ENCODE measurements around the gene SEPTIN2.

Gene SEPTIN2

DNA sequence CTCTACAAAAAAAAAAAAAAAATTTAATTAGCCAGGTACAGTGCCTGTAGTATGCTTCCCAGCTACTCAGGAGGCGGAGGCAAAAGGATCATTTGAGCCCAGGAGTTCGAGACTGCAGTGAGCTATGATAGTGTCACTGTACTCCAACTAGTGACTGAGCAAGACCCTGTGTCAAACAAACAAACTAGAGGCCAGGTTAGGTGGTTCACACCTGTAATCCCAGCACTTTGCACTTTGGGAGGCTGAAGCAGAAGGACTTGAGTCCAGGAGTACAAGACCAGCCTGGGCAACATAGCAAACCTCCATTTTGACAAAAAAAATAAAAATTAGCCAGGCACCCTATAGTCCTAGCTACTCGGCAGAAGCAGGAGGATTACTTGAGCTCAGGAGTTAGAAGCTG lies 13.6 kb upstream of the SEPTIN2 start:
- H3K4me3 Mint-ChIP-seq = no peak overlapping the region
- H3K27me3 Mint-ChIP-seq = no peaks in the 10 kb centered on the region
- DNase-seq (no peak), ATAC-seq (no peak)
- H3K4me1 Mint-ChIP-seq = peaks cover 72% of the 10 kb centered on the region
- no peaks in the 10 kb centered on the region for H3K9me3 Mint-ChIP-seq
- no peak overlapping the region for H3K27ac Mint-ChIP-seq

- no peak for ATAC-seq
- Mint-ChIP-seq H3K4me1 (peaks cover 70% of the 10 kb centered on the region), H3K27ac (no peak overlapping the region), H3K27me3 (no peaks in the 10 kb centered on the region), H3K9me3 (no peaks in the 10 kb centered on the region), H3K4me3 (no peak overlapping the region)
- no peak for DNase-seq
Observed at GRCh38 chr2:241302759-241303651, 12.7 kb upstream of the SEPTIN2 start.

DNA sequence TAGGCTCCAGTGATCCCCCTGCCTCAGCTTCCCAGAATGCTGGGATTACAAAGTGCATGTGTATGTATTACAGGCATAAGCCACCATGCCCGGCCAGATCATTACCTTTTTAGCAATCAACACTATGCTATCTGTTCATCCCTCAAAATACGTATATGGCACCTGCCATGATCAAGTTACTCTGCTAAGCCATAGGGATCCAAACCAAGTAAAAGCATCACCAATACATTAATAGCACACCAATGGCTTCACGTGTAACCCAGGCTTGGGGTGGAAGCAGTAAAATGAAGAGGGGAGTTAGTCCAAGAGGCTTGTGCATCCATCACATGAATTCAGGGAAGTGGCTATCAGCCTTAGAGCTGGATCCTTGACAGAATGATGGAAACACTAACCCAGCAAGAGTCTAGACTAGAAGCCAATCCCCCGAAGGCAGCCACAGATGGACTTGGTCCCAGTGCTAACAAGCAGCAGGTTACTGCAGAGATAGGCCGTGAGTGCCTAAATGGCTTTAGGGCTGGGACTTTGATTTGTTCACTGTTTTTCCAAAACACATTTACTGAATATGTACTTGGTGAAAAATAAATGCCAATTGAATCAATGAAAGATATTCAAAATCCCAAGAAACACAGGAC lies 11.6 kb upstream of the SEPTIN2 start:
- DNase-seq = no peak
- H3K27ac Mint-ChIP-seq = no peak overlapping the region
- H3K27me3 Mint-ChIP-seq = no peaks in the 10 kb centered on the region
- no peak overlapping the region for H3K4me3 Mint-ChIP-seq
- H3K9me3 Mint-ChIP-seq = no peaks in the 10 kb centered on the region
- peaks cover 70% of the 10 kb centered on the region for H3K4me1 Mint-ChIP-seq
- no peak for ATAC-seq

DNA sequence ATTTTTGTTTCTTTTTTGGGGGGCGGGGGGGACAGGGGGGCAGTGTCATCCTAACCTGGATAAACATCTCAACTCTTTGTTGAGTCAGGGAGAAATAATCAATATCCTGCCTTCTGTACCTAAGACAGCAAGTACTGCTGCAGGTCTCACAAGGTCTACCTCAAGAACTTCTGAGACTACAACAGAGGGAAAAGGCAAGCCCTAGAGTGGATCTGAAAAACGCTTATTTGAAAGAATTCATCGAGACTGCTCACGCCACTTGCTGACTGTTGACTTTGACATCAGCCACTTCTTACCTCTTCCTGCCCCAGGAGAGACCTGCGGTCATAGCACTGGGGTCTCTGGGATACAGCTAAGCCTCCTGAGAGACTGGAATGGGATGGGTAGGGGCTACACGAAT lies 8.7 kb upstream of the SEPTIN2 start:
- DNase-seq (no peak), ATAC-seq (no peak)
- H3K4me1 Mint-ChIP-seq = peaks cover 81% of the 10 kb centered on the region
- H3K9me3 Mint-ChIP-seq = no peaks in the 10 kb centered on the region
- no peak overlapping the region for H3K27ac Mint-ChIP-seq
- H3K4me3 Mint-ChIP-seq = no peak overlapping the region
- no peaks in the 10 kb centered on the region for H3K27me3 Mint-ChIP-seq

DNA sequence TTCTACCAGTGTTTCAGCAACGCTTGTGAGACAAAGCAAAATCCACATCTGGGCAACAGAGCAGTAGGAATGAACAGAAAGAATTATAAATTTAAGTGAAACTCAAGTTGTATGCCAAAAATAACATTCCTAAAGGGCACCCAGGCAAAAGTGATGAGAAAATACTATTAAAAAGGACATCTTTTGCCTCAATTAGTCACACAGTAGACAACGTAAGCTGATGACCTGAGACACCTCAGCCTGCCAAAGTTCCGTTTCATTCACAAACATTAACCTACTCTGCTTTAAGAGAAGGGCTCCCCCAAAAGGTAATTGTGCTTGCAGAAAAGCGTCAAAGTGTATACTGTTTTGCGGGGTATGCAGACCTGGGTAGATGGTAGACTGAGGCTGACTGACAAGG lies 7.5 kb upstream of the SEPTIN2 start:
- H3K4me1 Mint-ChIP-seq = peaks cover 80% of the 10 kb centered on the region
- no peak for ATAC-seq
- H3K27me3 Mint-ChIP-seq = no peaks in the 10 kb centered on the region
- no peak overlapping the region for H3K27ac Mint-ChIP-seq
- no peak for DNase-seq
- no peaks in the 10 kb centered on the region for H3K9me3 Mint-ChIP-seq
- no peak overlapping the region for H3K4me3 Mint-ChIP-seq

DNA sequence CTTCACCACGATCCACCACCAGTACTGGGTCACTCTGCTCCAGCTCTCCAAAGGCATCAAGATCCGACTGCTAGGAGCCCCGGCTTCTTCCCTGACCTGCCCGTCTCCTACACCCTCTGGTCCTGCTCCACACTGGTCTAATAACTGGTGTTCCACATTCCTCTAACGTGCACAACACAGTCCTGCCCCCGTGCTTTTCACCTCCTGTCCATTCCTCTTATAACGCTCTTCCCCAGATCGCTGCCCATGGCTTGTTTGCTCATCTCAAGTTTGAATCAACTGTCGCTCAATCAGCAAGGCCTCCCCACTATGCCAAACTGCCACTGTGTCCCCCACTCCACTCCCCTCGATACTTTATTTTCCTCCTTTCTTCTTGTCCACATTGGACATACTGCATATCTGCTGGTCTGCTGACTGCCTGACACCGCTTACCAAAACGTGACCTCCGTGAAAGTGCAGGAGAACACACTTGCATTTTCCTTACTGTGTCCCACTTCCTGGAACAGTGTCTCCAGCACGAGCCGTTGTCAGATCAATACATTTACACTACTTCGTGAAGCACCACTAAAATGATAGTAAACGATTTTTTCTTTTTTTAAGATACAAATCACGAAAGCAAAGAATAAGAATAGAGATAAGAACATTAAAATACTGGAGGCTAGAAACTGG lies 6.8 kb upstream of the SEPTIN2 start:
- Mint-ChIP-seq H3K27me3 (no peaks in the 10 kb centered on the region), H3K27ac (peak overlapping the region; percentile 45 to 49), H3K4me1 (peaks cover 80% of the 10 kb centered on the region), H3K4me3 (peak overlapping the region; percentile 20 to 41), H3K9me3 (no peaks in the 10 kb centered on the region)
- ATAC-seq = no peak
- no peak for DNase-seq

DNA sequence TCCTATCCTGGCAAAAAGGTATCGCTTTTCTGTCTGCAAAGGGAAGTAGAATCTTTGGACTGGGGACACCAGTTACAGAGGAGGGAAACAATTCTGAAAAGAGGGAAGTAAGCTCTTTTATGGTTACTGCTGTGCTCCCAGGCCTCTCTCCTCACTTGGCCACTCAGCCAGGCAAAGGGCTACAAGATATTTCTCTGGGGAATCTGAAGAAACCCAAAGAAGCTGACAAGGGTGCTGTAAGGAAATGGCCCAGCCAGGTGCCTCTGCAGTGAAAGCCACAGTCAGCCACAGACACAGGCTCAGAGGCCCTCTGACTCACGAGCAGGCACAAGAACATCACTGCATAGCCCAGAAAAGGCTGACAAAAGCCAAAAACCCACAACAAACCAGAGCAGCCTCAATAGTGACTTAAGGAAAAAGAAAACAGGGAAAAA lies 6.0 kb upstream of the SEPTIN2 start:
- Mint-ChIP-seq H3K27me3 (no peaks in the 10 kb centered on the region), H3K27ac (peak overlapping the region; percentile 68 to 74), H3K9me3 (no peaks in the 10 kb centered on the region), H3K4me1 (peaks cover 73% of the 10 kb centered on the region), H3K4me3 (peak overlapping the region; percentile 76 to 80)
- ATAC-seq (peak; percentile 96), DNase-seq (peak; percentile 56 to 66)

- peaks cover 60% of the 10 kb centered on the region for H3K4me1 Mint-ChIP-seq
- peak overlapping the region; percentile 4 to 37 for H3K4me3 Mint-ChIP-seq
- no peak for ATAC-seq
- H3K9me3 Mint-ChIP-seq = no peaks in the 10 kb centered on the region
- peak overlapping the region in 1 of 2 donors; percentile 42 for H3K27ac Mint-ChIP-seq
- DNase-seq = no peak
- H3K27me3 Mint-ChIP-seq = no peaks in the 10 kb centered on the region
Observed at GRCh38 chr2:241310917-241311566, 4.7 kb upstream of the SEPTIN2 start.

DNA sequence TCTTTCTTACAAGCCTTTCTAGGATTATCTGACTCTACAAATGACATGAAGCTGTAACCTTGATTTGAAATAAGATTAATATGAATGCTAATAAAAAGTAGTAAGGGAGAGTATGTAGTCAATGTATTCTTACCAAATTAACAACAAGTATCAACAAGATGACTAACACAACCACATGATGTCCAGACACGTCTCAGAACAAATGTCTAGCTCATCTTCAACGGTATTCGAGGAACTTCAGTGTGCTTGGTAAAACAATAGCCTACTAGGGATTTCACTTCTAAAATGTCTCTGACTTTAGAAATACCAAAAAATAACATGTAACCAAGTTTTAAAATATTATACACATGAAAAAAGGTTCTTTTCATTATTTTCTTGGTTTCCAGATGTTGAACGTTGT lies 3.6 kb upstream of the SEPTIN2 start:
- Mint-ChIP-seq H3K9me3 (no peaks in the 10 kb centered on the region), H3K4me3 (peak overlapping the region in 1 of 2 donors; percentile 19), H3K27ac (no peak overlapping the region), H3K27me3 (no peaks in the 10 kb centered on the region), H3K4me1 (peaks cover 63% of the 10 kb centered on the region)
- DNase-seq = no peak
- no peak for ATAC-seq

GRCh38 chr2:241313543-241314095 lies 2.1 kb upstream of the SEPTIN2 start:
- H3K4me3 Mint-ChIP-seq = peak overlapping the region; percentile 98 to 99
- H3K27me3 Mint-ChIP-seq = no peaks in the 10 kb centered on the region
- DNase-seq = no peak
- H3K4me1 Mint-ChIP-seq = peaks cover 70% of the 10 kb centered on the region
- H3K27ac Mint-ChIP-seq = peak overlapping the region in 1 of 2 donors; percentile 44
- H3K9me3 Mint-ChIP-seq = no peaks in the 10 kb centered on the region
- no peak for ATAC-seq

DNA sequence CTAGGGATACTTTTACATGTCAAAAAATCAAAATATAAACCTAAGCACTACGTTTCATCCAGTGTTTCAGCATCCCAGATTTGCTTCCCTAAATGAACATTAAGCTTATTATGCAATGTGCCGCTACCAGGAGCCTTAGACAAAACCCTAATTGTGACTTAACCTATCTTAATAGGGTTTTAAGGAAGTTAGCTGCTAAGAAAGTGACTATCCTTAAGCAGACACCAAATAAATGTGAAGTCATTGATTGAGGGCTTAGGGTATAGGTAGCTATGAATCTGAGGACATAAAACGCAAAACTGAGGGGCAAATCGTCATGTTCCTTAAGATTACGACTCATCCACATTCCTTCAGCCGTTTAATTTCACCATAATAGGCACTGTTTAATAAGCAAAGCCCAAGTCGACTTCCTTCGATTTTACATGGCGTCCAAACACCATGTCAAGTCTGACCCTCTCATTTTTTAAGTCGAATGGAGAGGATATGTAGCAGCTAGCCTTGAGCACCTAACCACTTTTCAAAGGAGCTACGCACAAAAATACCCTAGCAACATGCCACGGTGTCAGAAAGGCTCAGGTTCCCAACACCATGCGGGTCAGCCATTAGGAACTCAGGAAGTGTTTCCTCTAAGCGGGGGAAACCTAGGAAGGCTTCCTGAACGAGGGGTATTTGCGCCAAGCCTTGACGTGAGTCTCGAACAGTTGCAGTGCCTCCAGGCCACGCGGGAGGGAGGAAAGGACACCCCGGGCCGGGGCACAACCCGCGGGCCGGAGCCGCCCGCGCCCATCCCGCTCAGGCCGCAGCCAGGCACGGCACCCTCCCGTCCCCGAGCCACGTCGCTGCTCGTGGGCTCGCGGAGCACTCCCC lies 1.3 kb upstream of the SEPTIN2 start:
- H3K27me3 Mint-ChIP-seq = no peaks in the 10 kb centered on the region
- DNase-seq (no peak), ATAC-seq (no peak)
- H3K9me3 Mint-ChIP-seq = no peaks in the 10 kb centered on the region
- H3K27ac Mint-ChIP-seq = peak overlapping the region; percentile 93 to 100
- peak overlapping the region; percentile 98 to 99 for H3K4me3 Mint-ChIP-seq
- H3K4me1 Mint-ChIP-seq = peaks cover 70% of the 10 kb centered on the region

DNA sequence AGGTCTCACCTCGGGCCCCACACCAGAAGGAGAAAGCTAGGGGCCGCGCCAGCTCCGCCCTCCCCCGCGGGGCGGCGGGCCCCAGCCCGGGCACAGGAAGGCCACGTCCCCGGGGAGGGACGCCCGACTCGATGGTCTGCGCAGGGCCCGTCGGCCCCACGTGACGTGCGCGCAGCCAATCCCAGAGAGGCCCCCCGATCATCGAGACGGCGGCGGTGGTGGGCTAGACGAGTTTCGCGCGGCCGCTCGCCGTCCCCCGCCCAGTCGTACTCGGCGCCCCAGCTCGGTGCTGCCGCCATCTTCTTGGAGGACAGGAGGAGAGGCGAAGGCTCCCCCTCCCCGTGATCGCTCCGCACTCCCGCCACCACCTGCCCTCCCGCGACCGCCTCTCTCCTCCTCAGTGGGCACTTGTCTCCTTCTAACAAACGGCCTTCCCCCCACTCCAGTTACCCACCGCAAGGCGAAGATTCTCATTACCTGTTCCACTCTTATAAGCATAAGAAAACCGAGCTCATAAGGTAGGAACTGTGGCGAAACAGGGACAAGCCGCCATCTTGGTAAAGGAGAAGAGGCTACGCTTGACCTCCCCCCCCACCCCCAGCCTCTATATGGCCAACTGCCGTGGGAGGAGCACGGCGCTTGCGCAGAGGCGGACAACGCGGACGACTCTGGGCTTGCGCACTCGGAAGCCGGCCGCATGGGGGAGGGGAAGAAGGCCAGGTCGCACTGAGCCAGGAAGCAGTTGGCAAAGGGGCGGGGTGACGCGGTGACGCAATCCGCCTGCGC lies 439 bp upstream of the SEPTIN2 start, which contains the start of gene HDLBP:
Gene HDLBP (minus strand): TSS at position 580 of the 786 bp plus-strand sequence. CDS start 48,803 bp downstream, outside the sequence.
- Mint-ChIP-seq H3K4me1 (peaks cover 70% of the 10 kb centered on the region), H3K27ac (peak within 1 kb of the TSS; percentile 100), H3K9me3 (no peaks in the 10 kb centered on the region), H3K27me3 (no peaks in the 10 kb centered on the region), H3K4me3 (peak within 1 kb of the TSS; percentile 98 to 99)
- ATAC-seq (peak; percentile 85), DNase-seq (peak; percentile 100)

DNA sequence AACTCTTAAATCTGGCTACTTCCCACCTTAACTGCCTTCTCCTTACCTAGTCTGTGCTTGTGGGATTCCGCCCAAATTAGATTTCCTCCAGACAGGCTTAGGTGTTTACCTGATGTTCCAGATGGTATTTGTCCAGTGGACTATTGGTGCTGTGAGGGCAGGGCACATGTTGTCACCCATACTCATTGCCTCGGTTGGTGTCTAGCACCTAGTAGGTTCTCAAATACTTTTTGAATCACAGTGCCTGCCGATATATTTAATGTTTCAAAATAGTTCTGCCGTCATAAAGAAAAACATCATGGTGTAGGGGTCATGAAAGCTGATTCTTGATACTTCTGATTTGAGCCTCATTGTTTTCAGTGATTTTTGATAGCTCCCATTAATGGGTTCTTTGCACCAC lies 1.1 kb downstream of the SEPTIN2 start:
- H3K4me1 Mint-ChIP-seq = peaks cover 70% of the 10 kb centered on the region
- H3K4me3 Mint-ChIP-seq = peak overlapping the region; percentile 98 to 99
- H3K27ac Mint-ChIP-seq = peak overlapping the region; percentile 91 to 99
- no peaks in the 10 kb centered on the region for H3K27me3 Mint-ChIP-seq
- ATAC-seq (no peak), DNase-seq (no peak)
- no peaks in the 10 kb centered on the region for H3K9me3 Mint-ChIP-seq

GRCh38 chr2:241317391-241317790 lies 1.7 kb downstream of the SEPTIN2 start:
- Mint-ChIP-seq H3K27ac (peak overlapping the region in 1 of 2 donors; percentile 91), H3K27me3 (no peaks in the 10 kb centered on the region), H3K4me1 (peaks cover 70% of the 10 kb centered on the region), H3K9me3 (no peaks in the 10 kb centered on the region), H3K4me3 (peak overlapping the region; percentile 98 to 99)
- DNase-seq (no peak), ATAC-seq (no peak)

Measured in stimulated activated naive CD8-positive, alpha-beta T cell treated with anti-CD3 and anti-CD28 coated beads, Interleukin-15, amount 100 ng/mL, for 72 hours (primary cell).